ENCODE results near the gene AKIRIN2.

The AKIRIN2 gene

DNA sequence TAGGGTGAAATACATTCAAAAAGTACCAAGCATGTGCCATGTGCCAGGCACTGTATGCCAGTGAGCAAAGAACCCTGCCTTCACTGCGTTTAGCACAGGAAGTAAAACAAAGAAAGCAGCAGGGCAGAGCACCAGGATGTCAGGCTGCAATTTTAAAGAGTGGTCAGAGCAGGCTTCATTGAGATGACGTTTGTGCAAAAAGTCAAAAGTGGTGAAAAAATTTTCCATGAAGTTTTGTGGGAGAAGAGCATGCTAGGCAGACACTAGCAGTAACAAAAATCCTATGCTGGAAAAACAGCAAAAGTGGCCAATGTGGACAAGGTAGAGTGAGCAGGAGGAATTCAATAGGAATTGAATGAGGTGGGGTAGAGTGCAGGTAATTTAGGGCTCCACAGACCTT is 31.3 kb downstream of the AKIRIN2 start:
- Histone ChIP-seq H3K9me3 (ENCODE audit: control insufficient read depth in 1 of 2, low read length in 2 of 2) (no peaks in the 10 kb centered on the region), H3K36me3 (ENCODE audit: control insufficient read depth in 1 of 2, insufficient read depth in 2 of 2, low read length in 2 of 2) (peaks cover 2 to 26% of the 10 kb centered on the region in 2 donors), H3K27me3 (ENCODE audit: control insufficient read depth in 1 of 2, insufficient read depth in 2 of 2, low read length in 2 of 2) (no peaks in the 10 kb centered on the region), H3K9ac (ENCODE audit: low read depth in 1 of 2, low read length in 2 of 2) (no peak overlapping the region), H3K27ac (ENCODE audit: low read depth, low read length) (no peak overlapping the region), H3K4me1 (ENCODE audit: control insufficient read depth in 1 of 2, insufficient read depth in 2 of 2, low read length in 2 of 2) (no peaks in the 10 kb centered on the region), H3K4me3 (ENCODE audit: low read depth in 1 of 2, low read length in 2 of 2) (no peak overlapping the region)

GRCh38 chr6:87669051-87669450 is 33.0 kb downstream of the AKIRIN2 start:
- H3K9me3 ChIP-seq (ENCODE audit: control insufficient read depth in 1 of 2, low read length in 2 of 2): no peaks in the 10 kb centered on the region
- no peak overlapping the region for H3K4me3 ChIP-seq (ENCODE audit: low read depth in 1 of 2, low read length in 2 of 2)
- H3K9ac ChIP-seq (ENCODE audit: low read depth in 1 of 2, low read length in 2 of 2): no peak overlapping the region
- peaks cover 2 to 16% of the 10 kb centered on the region in 2 donors for H3K36me3 ChIP-seq (ENCODE audit: control insufficient read depth in 1 of 2, insufficient read depth in 2 of 2, low read length in 2 of 2)
- no peaks in the 10 kb centered on the region for H3K27me3 ChIP-seq (ENCODE audit: control insufficient read depth in 1 of 2, insufficient read depth in 2 of 2, low read length in 2 of 2)
- H3K4me1 ChIP-seq (ENCODE audit: control insufficient read depth in 1 of 2, insufficient read depth in 2 of 2, low read length in 2 of 2): no peaks in the 10 kb centered on the region
- H3K27ac ChIP-seq (ENCODE audit: low read depth, low read length): no peak overlapping the region

GRCh38 chr6:87668013-87668412 is 34.0 kb downstream of the AKIRIN2 start:
- Histone ChIP-seq H3K27ac (ENCODE audit: low read depth, low read length) (no peak overlapping the region), H3K9ac (ENCODE audit: low read depth in 1 of 2, low read length in 2 of 2) (no peak overlapping the region), H3K9me3 (ENCODE audit: control insufficient read depth in 1 of 2, low read length in 2 of 2) (no peaks in the 10 kb centered on the region), H3K36me3 (ENCODE audit: control insufficient read depth in 1 of 2, insufficient read depth in 2 of 2, low read length in 2 of 2) (peaks cover 0 to 13% of the 10 kb centered on the region in 2 donors), H3K4me1 (ENCODE audit: control insufficient read depth in 1 of 2, insufficient read depth in 2 of 2, low read length in 2 of 2) (no peaks in the 10 kb centered on the region), H3K27me3 (ENCODE audit: control insufficient read depth in 1 of 2, insufficient read depth in 2 of 2, low read length in 2 of 2) (no peaks in the 10 kb centered on the region), H3K4me3 (ENCODE audit: low read depth in 1 of 2, low read length in 2 of 2) (no peak overlapping the region)

- no peaks in the 10 kb centered on the region for H3K9me3 ChIP-seq (ENCODE audit: control insufficient read depth in 1 of 2, low read length in 2 of 2)
- H3K4me1 ChIP-seq (ENCODE audit: control insufficient read depth in 1 of 2, insufficient read depth in 2 of 2, low read length in 2 of 2): no peaks in the 10 kb centered on the region
- H3K9ac ChIP-seq (ENCODE audit: low read depth in 1 of 2, low read length in 2 of 2): no peak overlapping the region
- H3K27ac ChIP-seq (ENCODE audit: low read depth, low read length): no peak overlapping the region
- H3K36me3 ChIP-seq (ENCODE audit: control insufficient read depth in 1 of 2, insufficient read depth in 2 of 2, low read length in 2 of 2): peaks cover 0 to 7% of the 10 kb centered on the region in 2 donors
- H3K4me3 ChIP-seq (ENCODE audit: low read depth in 1 of 2, low read length in 2 of 2): no peak overlapping the region
- H3K27me3 ChIP-seq (ENCODE audit: control insufficient read depth in 1 of 2, insufficient read depth in 2 of 2, low read length in 2 of 2): no peaks in the 10 kb centered on the region
These were observed 35.0 kb downstream of the AKIRIN2 start for GRCh38 chr6:87667032-87667431.

DNA sequence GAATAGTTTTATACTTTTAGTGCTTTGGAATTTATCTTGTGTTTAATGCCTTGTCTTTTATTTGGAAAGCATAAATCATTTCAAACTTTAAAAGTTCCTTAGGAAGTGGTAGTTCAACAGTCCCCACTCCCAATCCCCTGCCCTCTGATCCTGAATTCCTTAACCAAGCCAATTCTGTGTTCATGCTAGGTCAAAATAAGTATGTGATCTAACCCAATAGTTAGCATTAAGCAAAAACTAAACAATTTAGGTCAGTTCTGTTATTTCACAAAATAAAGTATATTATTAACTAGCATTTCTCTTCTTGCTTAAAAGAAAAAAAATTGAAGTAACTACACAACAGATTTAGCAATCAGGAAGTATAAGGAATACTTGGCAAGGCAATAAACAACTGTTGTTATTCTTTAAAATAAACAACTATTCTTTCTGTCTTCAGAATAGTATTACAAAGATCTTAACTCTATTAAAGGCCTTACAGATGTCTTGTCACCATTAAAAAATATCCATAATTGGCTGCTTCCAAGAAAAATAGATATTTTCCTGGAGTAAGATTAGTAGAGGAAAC is 37.0 kb downstream of the AKIRIN2 start:
- H3K27me3 ChIP-seq (ENCODE audit: control insufficient read depth in 1 of 2, insufficient read depth in 2 of 2, low read length in 2 of 2): no peaks in the 10 kb centered on the region
- H3K27ac ChIP-seq (ENCODE audit: low read depth, low read length): no peak overlapping the region
- peaks cover 0 to 6% of the 10 kb centered on the region in 2 donors for H3K36me3 ChIP-seq (ENCODE audit: control insufficient read depth in 1 of 2, insufficient read depth in 2 of 2, low read length in 2 of 2)
- no peaks in the 10 kb centered on the region for H3K9me3 ChIP-seq (ENCODE audit: control insufficient read depth in 1 of 2, low read length in 2 of 2)
- no peaks in the 10 kb centered on the region for H3K4me1 ChIP-seq (ENCODE audit: control insufficient read depth in 1 of 2, insufficient read depth in 2 of 2, low read length in 2 of 2)
- no peak overlapping the region for H3K4me3 ChIP-seq (ENCODE audit: low read depth in 1 of 2, low read length in 2 of 2)
- H3K9ac ChIP-seq (ENCODE audit: low read depth in 1 of 2, low read length in 2 of 2): no peak overlapping the region

- Histone ChIP-seq H3K27ac (ENCODE audit: low read depth, low read length) (no peak overlapping the region), H3K36me3 (ENCODE audit: control insufficient read depth in 1 of 2, insufficient read depth in 2 of 2, low read length in 2 of 2) (peaks cover 0 to 6% of the 10 kb centered on the region in 2 donors), H3K9me3 (ENCODE audit: control insufficient read depth in 1 of 2, low read length in 2 of 2) (no peaks in the 10 kb centered on the region), H3K9ac (ENCODE audit: low read depth in 1 of 2, low read length in 2 of 2) (no peak overlapping the region), H3K27me3 (ENCODE audit: control insufficient read depth in 1 of 2, insufficient read depth in 2 of 2, low read length in 2 of 2) (no peaks in the 10 kb centered on the region), H3K4me1 (ENCODE audit: control insufficient read depth in 1 of 2, insufficient read depth in 2 of 2, low read length in 2 of 2) (no peaks in the 10 kb centered on the region), H3K4me3 (ENCODE audit: low read depth in 1 of 2, low read length in 2 of 2) (no peak overlapping the region)
These were observed 38.6 kb downstream of the AKIRIN2 start for GRCh38 chr6:87663434-87663833.

GRCh38 chr6:87661503-87661902 is 40.5 kb downstream of the AKIRIN2 start:
- Histone ChIP-seq H3K9ac (ENCODE audit: low read depth in 1 of 2, low read length in 2 of 2) (no peak overlapping the region), H3K36me3 (ENCODE audit: control insufficient read depth in 1 of 2, insufficient read depth in 2 of 2, low read length in 2 of 2) (peaks cover 0 to 10% of the 10 kb centered on the region in 2 donors), H3K4me1 (ENCODE audit: control insufficient read depth in 1 of 2, insufficient read depth in 2 of 2, low read length in 2 of 2) (no peaks in the 10 kb centered on the region), H3K27me3 (ENCODE audit: control insufficient read depth in 1 of 2, insufficient read depth in 2 of 2, low read length in 2 of 2) (no peaks in the 10 kb centered on the region), H3K27ac (ENCODE audit: low read depth, low read length) (no peak overlapping the region), H3K4me3 (ENCODE audit: low read depth in 1 of 2, low read length in 2 of 2) (no peak overlapping the region), H3K9me3 (ENCODE audit: control insufficient read depth in 1 of 2, low read length in 2 of 2) (no peaks in the 10 kb centered on the region)

- H3K27ac ChIP-seq (ENCODE audit: low read depth, low read length): no peak overlapping the region
- no peaks in the 10 kb centered on the region for H3K9me3 ChIP-seq (ENCODE audit: control insufficient read depth in 1 of 2, low read length in 2 of 2)
- H3K27me3 ChIP-seq (ENCODE audit: control insufficient read depth in 1 of 2, insufficient read depth in 2 of 2, low read length in 2 of 2): no peaks in the 10 kb centered on the region
- H3K36me3 ChIP-seq (ENCODE audit: control insufficient read depth in 1 of 2, insufficient read depth in 2 of 2, low read length in 2 of 2): peaks cover 0 to 10% of the 10 kb centered on the region in 2 donors
- H3K4me1 ChIP-seq (ENCODE audit: control insufficient read depth in 1 of 2, insufficient read depth in 2 of 2, low read length in 2 of 2): no peaks in the 10 kb centered on the region
- H3K9ac ChIP-seq (ENCODE audit: low read depth in 1 of 2, low read length in 2 of 2): no peak overlapping the region
- no peak overlapping the region for H3K4me3 ChIP-seq (ENCODE audit: low read depth in 1 of 2, low read length in 2 of 2)
These were observed 41.0 kb downstream of the AKIRIN2 start for GRCh38 chr6:87661016-87661415.

DNA sequence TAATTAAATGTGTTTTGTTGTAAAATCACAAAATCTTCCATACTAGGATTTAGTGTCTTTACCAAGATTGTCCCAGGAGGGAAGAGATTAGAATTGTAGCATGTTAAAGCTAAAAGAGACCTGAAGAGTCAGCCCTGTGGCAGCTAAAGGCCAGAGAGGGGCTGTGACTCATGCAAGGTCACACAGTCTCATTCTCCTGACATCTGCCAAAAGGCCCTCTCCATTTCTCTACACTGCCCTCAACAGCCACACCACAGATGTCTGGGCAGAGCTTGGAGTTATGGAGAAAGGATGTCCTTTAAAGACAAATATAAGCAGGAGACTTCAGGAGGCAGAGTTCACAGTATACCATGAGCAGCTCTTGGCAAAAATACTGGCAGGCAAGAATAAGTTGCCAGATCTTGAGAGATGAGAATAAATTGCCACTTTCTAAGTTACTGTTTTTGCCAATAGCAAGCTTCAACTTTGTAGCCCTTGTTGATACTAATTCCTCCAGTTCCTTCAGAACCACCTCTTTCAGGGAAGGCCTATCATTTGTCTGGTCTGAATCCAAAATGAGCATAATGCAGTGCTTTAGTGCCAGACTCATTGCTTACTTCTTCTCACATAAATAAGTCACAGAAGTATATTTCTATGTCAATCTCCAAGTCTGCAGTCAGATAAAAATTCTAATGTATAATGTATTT is 41.7 kb downstream of the AKIRIN2 start:
- no peaks in the 10 kb centered on the region for H3K4me1 ChIP-seq (ENCODE audit: control insufficient read depth in 1 of 2, insufficient read depth in 2 of 2, low read length in 2 of 2)
- no peak overlapping the region for H3K4me3 ChIP-seq (ENCODE audit: low read depth in 1 of 2, low read length in 2 of 2)
- no peaks in the 10 kb centered on the region for H3K9me3 ChIP-seq (ENCODE audit: control insufficient read depth in 1 of 2, low read length in 2 of 2)
- no peak overlapping the region for H3K9ac ChIP-seq (ENCODE audit: low read depth in 1 of 2, low read length in 2 of 2)
- peaks cover 0 to 10% of the 10 kb centered on the region in 2 donors for H3K36me3 ChIP-seq (ENCODE audit: control insufficient read depth in 1 of 2, insufficient read depth in 2 of 2, low read length in 2 of 2)
- no peaks in the 10 kb centered on the region for H3K27me3 ChIP-seq (ENCODE audit: control insufficient read depth in 1 of 2, insufficient read depth in 2 of 2, low read length in 2 of 2)
- no peak overlapping the region for H3K27ac ChIP-seq (ENCODE audit: low read depth, low read length)

GRCh38 chr6:87658516-87658915 is 43.5 kb downstream of the AKIRIN2 start:
- Histone ChIP-seq H3K4me3 (ENCODE audit: low read depth in 1 of 2, low read length in 2 of 2) (no peak overlapping the region), H3K27ac (ENCODE audit: low read depth, low read length) (no peak overlapping the region), H3K9me3 (ENCODE audit: control insufficient read depth in 1 of 2, low read length in 2 of 2) (no peaks in the 10 kb centered on the region), H3K9ac (ENCODE audit: low read depth in 1 of 2, low read length in 2 of 2) (no peak overlapping the region), H3K36me3 (ENCODE audit: control insufficient read depth in 1 of 2, insufficient read depth in 2 of 2, low read length in 2 of 2) (peaks cover 0 to 10% of the 10 kb centered on the region in 2 donors), H3K4me1 (ENCODE audit: control insufficient read depth in 1 of 2, insufficient read depth in 2 of 2, low read length in 2 of 2) (no peaks in the 10 kb centered on the region), H3K27me3 (ENCODE audit: control insufficient read depth in 1 of 2, insufficient read depth in 2 of 2, low read length in 2 of 2) (no peaks in the 10 kb centered on the region)
